ENCODE data around the gene KCND2.

DNA sequence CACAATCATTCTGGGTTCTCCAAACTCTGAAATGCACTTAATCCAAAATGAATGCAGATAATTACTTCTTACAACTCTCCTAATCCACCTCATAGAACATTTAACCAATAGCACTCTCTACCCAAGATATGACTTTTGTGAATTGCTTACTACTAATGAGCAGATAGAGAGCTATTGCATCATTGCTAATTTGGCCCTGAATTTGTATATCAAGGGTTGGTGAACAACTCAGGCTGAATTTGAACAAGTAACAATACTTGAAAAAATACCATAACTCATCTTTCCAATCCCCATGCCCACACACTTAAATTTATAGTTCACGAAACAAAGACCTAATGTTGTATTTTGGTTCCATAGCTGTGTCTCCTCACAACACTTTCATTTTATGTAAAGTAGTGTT is 339.0 kb downstream of the KCND2 start:
- TF ChIP-seq, protein P1, sequence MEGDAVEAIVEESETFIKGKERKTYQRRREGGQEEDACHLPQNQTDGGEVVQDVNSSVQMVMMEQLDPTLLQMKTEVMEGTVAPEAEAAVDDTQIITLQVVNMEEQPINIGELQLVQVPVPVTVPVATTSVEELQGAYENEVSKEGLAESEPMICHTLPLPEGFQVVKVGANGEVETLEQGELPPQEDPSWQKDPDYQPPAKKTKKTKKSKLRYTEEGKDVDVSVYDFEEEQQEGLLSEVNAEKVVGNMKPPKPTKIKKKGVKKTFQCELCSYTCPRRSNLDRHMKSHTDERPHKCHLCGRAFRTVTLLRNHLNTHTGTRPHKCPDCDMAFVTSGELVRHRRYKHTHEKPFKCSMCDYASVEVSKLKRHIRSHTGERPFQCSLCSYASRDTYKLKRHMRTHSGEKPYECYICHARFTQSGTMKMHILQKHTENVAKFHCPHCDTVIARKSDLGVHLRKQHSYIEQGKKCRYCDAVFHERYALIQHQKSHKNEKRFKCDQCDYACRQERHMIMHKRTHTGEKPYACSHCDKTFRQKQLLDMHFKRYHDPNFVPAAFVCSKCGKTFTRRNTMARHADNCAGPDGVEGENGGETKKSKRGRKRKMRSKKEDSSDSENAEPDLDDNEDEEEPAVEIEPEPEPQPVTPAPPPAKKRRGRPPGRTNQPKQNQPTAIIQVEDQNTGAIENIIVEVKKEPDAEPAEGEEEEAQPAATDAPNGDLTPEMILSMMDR (IDR thresholded peaks at IDR 0.05): no peak
- no peak for TF ChIP-seq POLR2A (IDR thresholded peaks at IDR 0.05)

Data from testis (tissue), 2 donors.